PC-9 (cell line): ENCODE measurements around the gene WNT8B. TPM values are rescaled to one million over a fixed set of nuclear protein-coding genes. Genes with fewer than 3 reads are reported as not detected.

Experiments used
- BruUV-seq: library from RNA; stranded (reverse); fragments of 400-500 nt; replicated peaks from 2 replicates; lab custom pipeline; 2021; lab: Mats Ljungman, UMichigan
- CTCF ChIA-PET: fragments of 300-600 bp; sonication (Branson Sonifier 250); formaldehyde crosslinking; loops from one replicate; lab custom pipeline; 2022; ENCODE audit warnings: antibody characterized with exemption; lab: Charles Lee
- POLR2A ChIA-PET: fragments of 300-600 bp; sonication (Branson Sonifier 250); formaldehyde crosslinking; loops from one replicate; lab custom pipeline; 2022; ENCODE audit warnings: antibody characterized with exemption; ENCODE audit not compliant: unreplicated experiment; lab: Charles Lee
- DNase-seq, 2 experiments: peaks; one replicate each; pipeline versions ENCODE4 v3.0.0 to v3.0.0-alpha.2; 2015 to 2022; ENCODE audit warnings: mixed read lengths in 1 of 2
- H2AFZ ChIP-seq: fragments of 200-600 bp; sonication (generic); 2 replicates; pipeline ENCODE4 v1.8.1; 2017; ENCODE audit warnings: antibody characterized with exemption
- H3F3A ChIP-seq: fragments of 200-600 bp; sonication (generic); 2 replicates; pipeline ENCODE4 v1.8.1; 2017; ENCODE audit warnings: antibody characterized with exemption, mild to moderate bottlenecking, low read depth; ENCODE audit not compliant: insufficient read depth
- H3K27ac ChIP-seq: fragments of 200-600 bp; sonication (generic); 2 replicates; pipeline ENCODE4 v1.6.1; 2016; ENCODE audit warnings: mixed run types
- H3K27me3 ChIP-seq: fragments of 200-600 bp; sonication (generic); 2 replicates; pipeline ENCODE4 v1.6.1; 2016; ENCODE audit warnings: low read depth, mixed run types; ENCODE audit not compliant: insufficient read depth
- H3K36me3 ChIP-seq: fragments of 200-600 bp; sonication (generic); 2 replicates; pipeline ENCODE4 v1.6.1; 2016; ENCODE audit warnings: low read depth, mixed run types
- H3K4me1 ChIP-seq: fragments of 200-600 bp; sonication (generic); replicated peaks from 2 replicates; pipeline ENCODE4 v1.6.1; 2016; ENCODE audit warnings: mixed run types; ENCODE audit not compliant: insufficient read depth
- H3K4me2 ChIP-seq: fragments of 200-600 bp; sonication (generic); 2 replicates; pipeline ENCODE4 v1.6.1; 2017; ENCODE audit warnings: mixed run types
- H3K4me3 ChIP-seq: fragments of 200-600 bp; sonication (generic); 2 replicates; pipeline ENCODE4 v1.6.1; 2016; ENCODE audit warnings: mixed run types
- H3K79me2 ChIP-seq: fragments of 200-600 bp; sonication (generic); 2 replicates; pipeline ENCODE4 v1.6.1; 2017; ENCODE audit warnings: low read depth, mixed run types
- H3K9me2 ChIP-seq: fragments of 200-600 bp; sonication (generic); 2 replicates; pipeline ENCODE4 v1.8.1; 2017; ENCODE audit warnings: mild to moderate bottlenecking; ENCODE audit not compliant: insufficient read depth
- H3K9me3 ChIP-seq: fragments of 200-600 bp; sonication (generic); 2 replicates; pipeline ENCODE4 v1.8.1; 2016; ENCODE audit warnings: low read depth; ENCODE audit not compliant: insufficient read depth
- H4K20me1 ChIP-seq: fragments of 200-600 bp; sonication (generic); 2 replicates; pipeline ENCODE4 v1.8.1; 2017; ENCODE audit not compliant: insufficient read depth
- CTCF ChIP-seq: fragments of 200-600 bp; sonication (generic); conservative IDR thresholded peaks from 2 replicates; pipeline ENCODE4 v1.6.1; 2017; ENCODE audit warnings: mixed run types, antibody characterized with exemption, mild to moderate bottlenecking, moderate library complexity
- EZH2 ChIP-seq: fragments of 200-600 bp; sonication (generic); IDR thresholded peaks from 2 replicates; pipeline ENCODE4 v1.8.0; 2017; ENCODE audit warnings: antibody characterized with exemption, low read depth
- intact Hi-C: fragments of 100-400 bp; cut with micrococcal nuclease; formaldehyde crosslinking; loops from one replicate; pipeline ENCODE4 v1.10.0; 2022; ENCODE audit not compliant: unreplicated experiment
- total RNA-seq: library from RNA; stranded (reverse); gene quantifications from 2 replicates; pipeline ENCODE4 v1.2.3, GENCODE V29; 2021

WNT8B gene
- total RNA-seq, 1 experiment from 2014 or later = not detected

GRCh38 chr10:100447663-100448062 lies 15.1 kb upstream of the WNT8B start:
- Histone ChIP-seq H3K27me3 (no peaks in the 10 kb centered on the region; the same call in 1 of the 2 replicates), H3K79me2 (no peaks in the 10 kb centered on the region), H3K4me2 (no peak overlapping the region), H4K20me1 (no peaks in the 10 kb centered on the region), H3K36me3 (no peaks in the 10 kb centered on the region), H2AFZ (no peak overlapping the region), H3K4me3 (no peak overlapping the region), H3K27ac (no peak overlapping the region), H3F3A (no peaks in the 10 kb centered on the region), H3K9me3 (no peaks in the 10 kb centered on the region), H3K9me2 (no peaks in the 10 kb centered on the region), H3K4me1 (0 out of 2 replicates have a peak, but pooled peaks cover 3% of the 10 kb centered on the region)
- intact Hi-C loops = no loop called here
- ChIA-PET POLR2A (no interaction called here), CTCF (no interaction called here)
- TF ChIP-seq EZH2 = no peak
- TF ChIP-seq CTCF = no peak
- BruUV-seq = no TSS peak
- DNase-seq = no peak

GRCh38 chr10:100448951-100449350 lies 13.9 kb upstream of the WNT8B start:
- intact Hi-C loops = no loop called here
- no TSS peak for BruUV-seq
- no peak overlapping the region for H3K27ac ChIP-seq
- H4K20me1 ChIP-seq = no peaks in the 10 kb centered on the region
- no peaks in the 10 kb centered on the region for H3K9me3 ChIP-seq
- H3F3A ChIP-seq = no peaks in the 10 kb centered on the region
- no peaks in the 10 kb centered on the region for H3K79me2 ChIP-seq
- H3K4me3 ChIP-seq = no peak overlapping the region
- TF ChIP-seq EZH2 (no peak), CTCF (no peak)
- no peak overlapping the region for H2AFZ ChIP-seq
- no peaks in the 10 kb centered on the region; the same call in 1 of the 2 replicates for H3K27me3 ChIP-seq
- H3K4me1 ChIP-seq = no peaks in the 10 kb centered on the region
- H3K9me2 ChIP-seq = no peaks in the 10 kb centered on the region
- ChIA-PET CTCF (no interaction called here), POLR2A (no interaction called here)
- no peaks in the 10 kb centered on the region for H3K36me3 ChIP-seq
- DNase-seq = no peak
- H3K4me2 ChIP-seq = no peak overlapping the region

- intact Hi-C loops = no loop called here
- BruUV-seq = no TSS peak
- no peaks in the 10 kb centered on the region for H3K79me2 ChIP-seq
- peaks cover 25% of the 10 kb centered on the region for H3K27me3 ChIP-seq
- CTCF ChIA-PET = no interaction called here
- no peaks in the 10 kb centered on the region for H3K9me2 ChIP-seq
- H2AFZ ChIP-seq = no peak overlapping the region
- no peaks in the 10 kb centered on the region for H3K9me3 ChIP-seq
- no peak overlapping the region for H3K27ac ChIP-seq
- H3K4me1 ChIP-seq = no peaks in the 10 kb centered on the region
- no peaks in the 10 kb centered on the region for H3K36me3 ChIP-seq
- TF ChIP-seq EZH2 (no peak), CTCF (no peak)
- no peak overlapping the region for H3K4me3 ChIP-seq
- no peak for DNase-seq
- H4K20me1 ChIP-seq = no peaks in the 10 kb centered on the region
- no peaks in the 10 kb centered on the region for H3F3A ChIP-seq
- no peak overlapping the region for H3K4me2 ChIP-seq
- POLR2A ChIA-PET = no interaction called here
Measured at GRCh38 chr10:100468322-100468721, 5.5 kb downstream of the WNT8B start.
